ENCODE data around the gene CD3G.

Gene CD3G

GRCh38 chr11:118341815-118342489, 2.2 kb upstream of the CD3G start:
- Mint-ChIP-seq H3K4me3 (peak overlapping the region; percentile 89), H3K9me3 (no peaks in the 10 kb centered on the region), H3K27me3 (no peaks in the 10 kb centered on the region), H3K4me1 (ENCODE audit: low read depth) (peaks cover 57% of the 10 kb centered on the region), H3K27ac (peak overlapping the region; percentile 98), H3K36me3 (ENCODE audit: low read depth) (peaks cover 60% of the 10 kb centered on the region)

GRCh38 chr11:118342503-118343161, 1.5 kb upstream of the CD3G start, which contains the start of gene CD3D:
Gene CD3D (minus strand): TSS chr11:118342705. CDS start chr11:118342607, 98 bp downstream.
- H3K4me3 Mint-ChIP-seq, result peak within 1 kb of the TSS; percentile 89
- no peaks in the 10 kb centered on the region for H3K27me3 Mint-ChIP-seq
- H3K27ac Mint-ChIP-seq, result peak within 1 kb of the TSS; percentile 98
- H3K9me3 Mint-ChIP-seq, result no peaks in the 10 kb centered on the region
- H3K4me1 Mint-ChIP-seq (ENCODE audit: low read depth), result peaks cover 63% of the 10 kb centered on the region
- H3K36me3 Mint-ChIP-seq (ENCODE audit: low read depth), result peaks cover 60% of the 10 kb centered on the region

DNA sequence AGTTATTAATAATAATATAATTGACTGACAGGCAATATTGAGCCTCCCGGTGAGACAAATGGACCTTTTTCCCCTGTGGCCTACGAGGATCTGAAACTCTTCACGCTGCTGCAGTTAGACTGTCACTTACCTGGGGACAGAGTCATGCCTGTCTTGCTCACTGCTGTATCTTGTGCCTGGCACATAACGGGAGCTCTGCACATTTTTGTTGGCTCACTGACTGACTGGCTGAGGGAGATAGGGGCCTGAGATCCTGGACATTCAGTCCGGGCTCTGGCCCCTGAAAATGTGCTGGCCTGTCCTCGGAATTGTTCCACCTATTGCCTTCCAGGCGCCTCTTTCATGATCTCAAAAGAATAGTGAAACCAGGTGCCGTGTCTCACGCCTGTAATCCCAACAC, 896 bp upstream of the CD3G start:
- H3K4me3 Mint-ChIP-seq, result peak overlapping the region; percentile 89
- H3K36me3 Mint-ChIP-seq (ENCODE audit: low read depth), result peaks cover 54% of the 10 kb centered on the region
- H3K27ac Mint-ChIP-seq, result peak overlapping the region; percentile 98
- peaks cover 65% of the 10 kb centered on the region for H3K4me1 Mint-ChIP-seq (ENCODE audit: low read depth)
- no peaks in the 10 kb centered on the region for H3K9me3 Mint-ChIP-seq
- H3K27me3 Mint-ChIP-seq, result no peaks in the 10 kb centered on the region

DNA sequence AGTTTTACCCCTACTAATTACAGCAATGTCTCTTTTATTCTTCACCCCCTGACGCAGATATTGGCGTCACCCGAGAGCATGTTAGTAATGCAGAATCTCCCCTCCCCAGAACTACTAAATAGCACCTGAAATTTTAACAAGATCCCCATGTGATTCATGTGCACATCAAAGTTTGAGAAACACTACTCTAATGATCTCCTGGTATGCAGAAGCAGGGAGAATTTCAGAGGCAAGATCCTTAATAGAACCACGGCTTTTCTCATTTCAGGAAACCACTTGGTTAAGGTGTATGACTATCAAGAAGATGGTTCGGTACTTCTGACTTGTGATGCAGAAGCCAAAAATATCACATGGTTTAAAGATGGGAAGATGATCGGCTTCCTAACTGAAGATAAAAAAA, 5.3 kb downstream of the CD3G start:
- Mint-ChIP-seq H3K27ac (peak overlapping the region; percentile 64), H3K4me3 (no peak overlapping the region), H3K36me3 (ENCODE audit: low read depth) (peaks cover 62% of the 10 kb centered on the region), H3K27me3 (no peaks in the 10 kb centered on the region), H3K4me1 (ENCODE audit: low read depth) (peaks cover 58% of the 10 kb centered on the region), H3K9me3 (no peaks in the 10 kb centered on the region)

GRCh38 chr11:118353084-118353710, 9.1 kb downstream of the CD3G start:
- peaks cover 25% of the 10 kb centered on the region for H3K4me1 Mint-ChIP-seq (ENCODE audit: low read depth)
- H3K27me3 Mint-ChIP-seq, result no peaks in the 10 kb centered on the region
- H3K27ac Mint-ChIP-seq, result peak overlapping the region; percentile 72
- no peak overlapping the region for H3K4me3 Mint-ChIP-seq
- peaks cover 45% of the 10 kb centered on the region for H3K36me3 Mint-ChIP-seq (ENCODE audit: low read depth)
- H3K9me3 Mint-ChIP-seq, result no peaks in the 10 kb centered on the region

- H3K4me1 Mint-ChIP-seq (ENCODE audit: low read depth), result peaks cover 48% of the 10 kb centered on the region
- no peaks in the 10 kb centered on the region for H3K9me3 Mint-ChIP-seq
- H3K4me3 Mint-ChIP-seq, result no peak overlapping the region
- peak overlapping the region; percentile 38 for H3K27ac Mint-ChIP-seq
- peaks cover 24% of the 10 kb centered on the region for H3K36me3 Mint-ChIP-seq (ENCODE audit: low read depth)
- H3K27me3 Mint-ChIP-seq, result no peaks in the 10 kb centered on the region
These were observed 13.9 kb downstream of the CD3G start for GRCh38 chr11:118358071-118358470.

DNA sequence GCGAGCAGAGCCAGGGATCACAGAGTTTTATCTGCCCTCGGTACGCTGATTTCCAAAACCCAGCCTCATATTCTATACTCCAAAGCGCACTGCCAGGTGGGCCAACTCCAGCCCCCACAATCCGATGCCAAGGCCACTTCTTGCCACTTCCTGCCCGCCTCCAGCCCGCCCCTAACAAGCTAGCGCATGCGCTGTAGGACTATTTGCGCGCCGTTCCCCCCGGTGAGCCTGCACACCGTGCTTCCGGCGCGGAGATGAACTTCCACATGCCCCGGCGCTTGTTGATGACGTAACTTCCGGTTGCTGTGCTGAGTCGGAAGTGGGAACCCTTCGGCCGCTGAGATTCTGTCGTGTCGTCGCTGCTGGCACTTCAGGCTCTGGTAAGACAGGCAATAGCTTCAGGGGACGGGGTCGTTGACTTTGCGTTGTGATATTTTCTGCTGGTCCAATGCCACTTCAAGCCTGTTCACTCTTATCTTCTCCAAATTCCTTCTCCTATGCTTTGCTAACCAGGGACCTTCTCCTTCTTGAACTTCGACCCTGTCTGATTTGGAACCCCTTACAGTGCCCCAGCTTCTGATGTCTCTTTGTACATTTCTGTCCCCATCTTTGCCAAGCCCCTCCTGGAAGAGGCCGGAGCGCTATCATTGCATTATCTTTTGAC, 15.3 kb downstream of the CD3G start, which contains the start of gene UBE4A:
TSS of gene UBE4A (plus strand) at position 306 of the 664 bp plus-strand sequence. CDS start 5,481 bp downstream, outside the sequence.
- Mint-ChIP-seq H3K4me1 (ENCODE audit: low read depth) (peaks cover 51% of the 10 kb centered on the region), H3K9me3 (no peaks in the 10 kb centered on the region), H3K36me3 (ENCODE audit: low read depth) (peaks cover 31% of the 10 kb centered on the region)

DNA sequence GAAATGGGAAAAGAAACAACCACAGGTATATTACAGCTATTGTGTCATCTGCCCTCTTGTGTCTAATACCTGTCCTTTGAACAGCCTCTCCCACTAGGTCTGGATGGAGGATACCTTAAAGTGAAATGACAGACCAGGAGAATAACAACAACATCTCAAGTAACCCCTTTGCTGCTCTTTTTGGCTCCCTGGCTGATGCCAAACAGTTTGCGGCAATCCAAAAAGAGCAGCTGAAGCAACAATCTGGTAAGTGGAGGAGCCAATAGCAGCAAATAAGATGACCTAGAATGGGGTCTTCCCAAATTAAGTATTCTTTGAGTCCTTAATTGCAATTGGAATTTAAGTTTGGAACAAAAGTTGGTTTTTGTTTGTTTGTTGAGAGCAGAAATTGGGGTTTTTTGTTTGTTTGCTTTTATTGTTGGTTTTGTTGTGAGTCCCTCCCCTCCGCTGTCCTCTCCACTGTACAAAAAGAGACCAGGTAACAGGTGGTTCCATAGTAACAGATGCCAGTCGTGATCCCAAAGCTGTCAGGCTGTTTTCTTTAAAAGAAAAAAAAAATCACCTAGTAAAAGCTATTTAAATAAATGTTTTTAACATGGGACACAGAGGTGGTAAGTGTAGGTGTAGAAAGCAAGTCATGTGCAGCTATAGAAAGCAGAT, 20.9 kb downstream of the CD3G start:
- H3K4me3 Mint-ChIP-seq, result no peak overlapping the region
- H3K9me3 Mint-ChIP-seq, result no peaks in the 10 kb centered on the region
- peaks cover 39% of the 10 kb centered on the region for H3K4me1 Mint-ChIP-seq (ENCODE audit: low read depth)
- no peak overlapping the region for H3K27ac Mint-ChIP-seq
- H3K36me3 Mint-ChIP-seq (ENCODE audit: low read depth), result peaks cover 74% of the 10 kb centered on the region
- H3K27me3 Mint-ChIP-seq, result no peaks in the 10 kb centered on the region

More for the DNA sequence above, 15.3 kb downstream of the CD3G start, which contains the start of gene UBE4A:
- Mint-ChIP-seq H3K27me3 (no peaks in the 10 kb centered on the region), H3K27ac (peak within 1 kb of the TSS; percentile 94), H3K4me3 (peak within 1 kb of the TSS; percentile 95)

- no peaks in the 10 kb centered on the region for H3K9me3 Mint-ChIP-seq
- peaks cover 83% of the 10 kb centered on the region for H3K36me3 Mint-ChIP-seq (ENCODE audit: low read depth)
- no peak overlapping the region for H3K4me3 Mint-ChIP-seq
- H3K27me3 Mint-ChIP-seq, result no peaks in the 10 kb centered on the region
- H3K27ac Mint-ChIP-seq, result no peak overlapping the region
- H3K4me1 Mint-ChIP-seq (ENCODE audit: low read depth), result peaks cover 27% of the 10 kb centered on the region
These were observed 22.1 kb downstream of the CD3G start for GRCh38 chr11:118366287-118366686.

DNA sequence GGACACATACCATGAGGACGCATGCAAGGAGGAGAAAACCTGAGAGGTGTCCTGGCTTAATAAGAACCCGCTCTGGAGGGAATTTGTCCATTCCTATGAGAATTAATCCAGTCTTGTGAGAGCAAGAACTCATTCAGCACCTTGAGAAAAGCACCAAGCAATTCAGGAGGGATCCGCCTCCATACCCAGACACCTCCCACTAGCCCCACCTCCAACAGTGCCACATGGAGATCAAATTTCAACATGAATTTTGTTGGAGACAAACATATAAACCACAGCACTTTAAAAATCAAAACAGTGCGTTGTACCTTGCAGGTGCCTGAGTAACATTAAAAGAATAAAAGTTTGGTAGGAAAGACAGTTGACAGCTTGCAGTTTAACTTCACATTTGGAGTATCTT, 26.6 kb downstream of the CD3G start:
- Mint-ChIP-seq H3K27ac (no peak overlapping the region), H3K4me3 (no peak overlapping the region), H3K9me3 (no peaks in the 10 kb centered on the region), H3K4me1 (ENCODE audit: low read depth) (no peaks in the 10 kb centered on the region), H3K27me3 (no peaks in the 10 kb centered on the region), H3K36me3 (ENCODE audit: low read depth) (peaks cover 86% of the 10 kb centered on the region)

- Mint-ChIP-seq H3K27me3 (no peaks in the 10 kb centered on the region), H3K27ac (no peak overlapping the region), H3K4me1 (ENCODE audit: low read depth) (no peaks in the 10 kb centered on the region)
These were observed 29.1 kb downstream of the CD3G start for GRCh38 chr11:118373263-118373662.

DNA sequence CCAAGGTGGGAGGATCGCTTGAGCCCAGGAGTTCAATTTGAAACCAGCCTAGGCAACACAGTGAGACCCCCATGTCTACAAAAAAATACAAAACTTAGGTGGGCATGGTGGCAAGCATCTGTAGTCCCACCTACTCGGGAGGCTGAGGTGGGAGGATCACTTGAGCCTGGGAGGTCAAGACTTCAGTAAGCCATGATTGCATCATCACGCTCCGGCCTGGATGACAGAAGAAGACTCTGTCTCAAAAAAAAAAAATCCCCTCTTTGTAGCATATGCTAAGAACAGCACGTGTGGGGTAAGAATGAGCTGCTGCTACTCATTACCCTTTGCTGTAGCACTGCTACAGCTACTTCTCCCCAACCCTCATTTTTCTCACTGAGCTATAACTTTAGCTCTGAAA, 29.7 kb downstream of the CD3G start:
- Mint-ChIP-seq H3K27me3 (no peaks in the 10 kb centered on the region), H3K9me3 (no peaks in the 10 kb centered on the region), H3K36me3 (ENCODE audit: low read depth) (peaks cover 81% of the 10 kb centered on the region), H3K4me3 (no peak overlapping the region), H3K27ac (peak overlapping the region; percentile 15), H3K4me1 (ENCODE audit: low read depth) (no peaks in the 10 kb centered on the region)

More at GRCh38 chr11:118373263-118373662, 29.1 kb downstream of the CD3G start:
- peaks cover 82% of the 10 kb centered on the region for H3K36me3 Mint-ChIP-seq (ENCODE audit: low read depth)
- H3K4me3 Mint-ChIP-seq, result no peak overlapping the region
- no peaks in the 10 kb centered on the region for H3K9me3 Mint-ChIP-seq

DNA sequence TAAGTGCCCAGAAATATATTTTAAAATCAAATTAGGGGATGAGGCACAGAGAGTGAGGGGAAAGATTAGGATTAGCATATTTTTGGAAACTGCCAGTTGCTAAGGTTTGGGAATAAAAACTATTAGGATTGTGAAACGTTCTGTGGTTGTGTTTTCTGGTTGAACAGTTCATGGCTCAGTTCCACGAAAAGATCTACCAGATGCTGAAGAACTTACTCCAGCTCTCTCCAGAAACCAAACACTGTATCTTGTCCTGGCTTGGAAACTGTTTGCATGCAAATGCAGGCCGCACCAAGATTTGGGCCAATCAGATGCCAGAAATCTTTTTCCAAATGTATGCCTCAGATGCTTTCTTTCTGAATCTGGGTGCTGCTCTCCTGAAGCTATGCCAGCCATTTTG, 30.6 kb downstream of the CD3G start:
- Mint-ChIP-seq H3K4me3 (no peak overlapping the region), H3K9me3 (no peaks in the 10 kb centered on the region), H3K27me3 (no peaks in the 10 kb centered on the region), H3K27ac (no peak overlapping the region), H3K4me1 (ENCODE audit: low read depth) (no peaks in the 10 kb centered on the region), H3K36me3 (ENCODE audit: low read depth) (peaks cover 80% of the 10 kb centered on the region)

- Mint-ChIP-seq H3K36me3 (ENCODE audit: low read depth) (peaks cover 79% of the 10 kb centered on the region), H3K4me1 (ENCODE audit: low read depth) (no peaks in the 10 kb centered on the region), H3K27ac (peak overlapping the region; percentile 66), H3K9me3 (no peaks in the 10 kb centered on the region), H3K27me3 (no peaks in the 10 kb centered on the region), H3K4me3 (no peak overlapping the region)
These were observed 31.8 kb downstream of the CD3G start for GRCh38 chr11:118375978-118376377.

Data from stimulated activated naive CD8-positive, alpha-beta T cell treated with anti-CD3 and anti-CD28 coated beads, Interleukin-15, Interleukin-2, amounts not matched to agents 100 ng/mL and 50 ng/mL, for 24 hours (primary cell).